Measurements from ENCODE around the gene ESPN. TPM values are rescaled to one million over a fixed set of nuclear protein-coding genes. Genes with fewer than 3 reads are reported as not detected.

The ESPN gene
- polyA plus RNA-seq, 1 donor (not counting 4 experiments of a cell fraction or from before 2014, with no cell fraction given) = 0.47 TPM

DNA sequence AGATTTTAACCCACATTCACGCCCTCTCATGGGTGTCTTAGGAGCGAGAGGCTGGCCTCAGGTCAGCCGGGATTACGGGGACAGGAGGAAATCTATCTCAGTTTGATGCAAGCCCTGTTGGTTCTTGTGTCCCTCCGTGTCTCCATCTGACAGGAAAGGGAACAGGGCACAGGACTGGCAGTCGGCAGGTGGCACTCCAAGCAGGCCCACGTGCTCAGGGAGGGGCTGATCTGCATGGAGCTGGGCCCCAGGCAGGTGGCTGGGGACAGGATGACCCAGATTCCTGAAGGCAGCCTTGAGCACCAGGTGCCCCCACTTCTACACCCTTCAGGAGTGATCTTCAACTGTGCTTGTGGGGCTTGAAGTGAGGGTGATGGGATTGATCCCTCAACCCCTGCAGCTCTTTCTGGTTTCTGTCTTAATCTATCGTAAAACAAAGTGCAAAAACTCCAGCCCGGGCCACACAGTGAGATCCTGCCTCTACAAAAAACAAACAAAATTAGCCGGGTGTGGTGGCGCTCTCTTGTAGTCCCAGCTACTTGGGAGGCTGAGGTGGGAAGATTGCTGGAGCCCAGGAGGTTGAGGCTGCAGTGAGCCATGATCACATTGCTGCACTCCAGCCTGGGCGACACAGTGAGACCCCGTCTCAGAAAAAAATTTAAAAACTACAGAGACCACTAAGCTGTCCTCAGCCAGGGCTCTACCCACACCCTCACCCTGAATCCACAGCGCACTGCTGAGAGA lies 58.6 kb downstream of the ESPN start:
- peaks cover 10 to 26% of the 10 kb centered on the region in 2 experiments for H3K36me3 ChIP-seq (ENCODE audit: control insufficient read depth in 2 of 2, extremely low read depth in 1 of 2, insufficient read depth in 2 of 2, low read length in 2 of 2)
- TF ChIP-seq, protein P1, sequence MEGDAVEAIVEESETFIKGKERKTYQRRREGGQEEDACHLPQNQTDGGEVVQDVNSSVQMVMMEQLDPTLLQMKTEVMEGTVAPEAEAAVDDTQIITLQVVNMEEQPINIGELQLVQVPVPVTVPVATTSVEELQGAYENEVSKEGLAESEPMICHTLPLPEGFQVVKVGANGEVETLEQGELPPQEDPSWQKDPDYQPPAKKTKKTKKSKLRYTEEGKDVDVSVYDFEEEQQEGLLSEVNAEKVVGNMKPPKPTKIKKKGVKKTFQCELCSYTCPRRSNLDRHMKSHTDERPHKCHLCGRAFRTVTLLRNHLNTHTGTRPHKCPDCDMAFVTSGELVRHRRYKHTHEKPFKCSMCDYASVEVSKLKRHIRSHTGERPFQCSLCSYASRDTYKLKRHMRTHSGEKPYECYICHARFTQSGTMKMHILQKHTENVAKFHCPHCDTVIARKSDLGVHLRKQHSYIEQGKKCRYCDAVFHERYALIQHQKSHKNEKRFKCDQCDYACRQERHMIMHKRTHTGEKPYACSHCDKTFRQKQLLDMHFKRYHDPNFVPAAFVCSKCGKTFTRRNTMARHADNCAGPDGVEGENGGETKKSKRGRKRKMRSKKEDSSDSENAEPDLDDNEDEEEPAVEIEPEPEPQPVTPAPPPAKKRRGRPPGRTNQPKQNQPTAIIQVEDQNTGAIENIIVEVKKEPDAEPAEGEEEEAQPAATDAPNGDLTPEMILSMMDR (optimal IDR thresholded peaks at IDR 0.05 in 1 of 3, IDR thresholded peaks at IDR 0.05 in 1 of 3, conservative IDR thresholded peaks at IDR 0.05 in 1 of 3; ENCODE audit: extremely low read depth in 1 of 3, insufficient read depth in 2 of 3, low read length in 3 of 3) = no peak
- no peak for TF ChIP-seq EZH2 (IDR thresholded peaks at IDR 0.05; ENCODE audit: low read length)
- no peak overlapping the region for H3K4me3 ChIP-seq (ENCODE audit: control insufficient read depth in 2 of 3, extremely low read depth in 1 of 3, insufficient read depth in 2 of 3, low read depth in 1 of 3, low read length in 3 of 3)
- no peaks in the 10 kb centered on the region for H3K9me3 ChIP-seq (ENCODE audit: control insufficient read depth, low read depth, low read length)
- DNase-seq (ENCODE audit: low read depth, low spot score) (no peak), FAIRE-seq (no peak)
- H2AFZ ChIP-seq (ENCODE audit: control insufficient read depth, low read length) = no peak overlapping the region
- H3K27ac ChIP-seq (ENCODE audit: control insufficient read depth, insufficient read depth, low read length) = no peak overlapping the region
- H3K27me3 ChIP-seq (ENCODE audit: control insufficient read depth, extremely low read depth, insufficient read depth, low read length) = no peaks in the 10 kb centered on the region
- dilution Hi-C loops (cut with MboI; ENCODE audit: extremely low pct_ligation_motif_present, low sequenced_read_pairs) = no loop called here
- H3K9me1 ChIP-seq (ENCODE audit: control insufficient read depth, extremely low read depth, insufficient read depth, low read length) = no peaks in the 10 kb centered on the region
- H3K4me1 ChIP-seq (ENCODE audit: control insufficient read depth, extremely low read depth, insufficient read depth, low read length) = peaks cover 31% of the 10 kb centered on the region
- peaks cover 27% of the 10 kb centered on the region for H3K79me2 ChIP-seq (ENCODE audit: control insufficient read depth, insufficient read depth, low read length)
- no peak overlapping the region for H3K9ac ChIP-seq (ENCODE audit: control insufficient read depth, extremely low read depth, insufficient read depth, low read length)
- no peak overlapping the region for H3K4me2 ChIP-seq (ENCODE audit: control insufficient read depth, extremely low read depth, insufficient read depth, low read depth, low read length)
- no peaks in the 10 kb centered on the region for H4K20me1 ChIP-seq (ENCODE audit: control insufficient read depth, extremely low read depth, insufficient read depth, low read length)

DNA sequence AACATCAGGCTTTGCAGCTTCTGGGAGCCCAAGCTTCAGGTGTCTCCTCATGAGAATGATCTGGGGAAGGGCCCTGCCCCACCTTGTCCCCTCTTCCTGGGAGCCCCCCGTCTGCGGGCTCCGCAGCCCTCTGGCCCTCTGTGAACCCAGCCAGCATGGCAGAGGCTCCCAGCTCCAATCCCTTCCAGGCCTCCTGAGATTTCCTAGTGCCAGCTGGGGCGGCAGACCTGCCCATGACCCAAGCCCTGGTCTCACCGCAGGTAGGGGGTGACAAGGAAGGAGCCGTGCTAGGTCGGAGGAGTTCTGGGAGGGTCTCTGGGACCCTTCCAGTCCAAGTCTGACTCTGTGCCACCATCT lies 59.2 kb downstream of the ESPN start:
- no peak overlapping the region for H3K27ac ChIP-seq (ENCODE audit: control insufficient read depth, insufficient read depth, low read length)
- H4K20me1 ChIP-seq (ENCODE audit: control insufficient read depth, extremely low read depth, insufficient read depth, low read length) = no peaks in the 10 kb centered on the region
- H3K4me1 ChIP-seq (ENCODE audit: control insufficient read depth, extremely low read depth, insufficient read depth, low read length) = peaks cover 36% of the 10 kb centered on the region
- H3K4me3 ChIP-seq (ENCODE audit: control insufficient read depth in 2 of 3, extremely low read depth in 1 of 3, insufficient read depth in 2 of 3, low read depth in 1 of 3, low read length in 3 of 3) = no peak overlapping the region
- TF ChIP-seq EZH2 (IDR thresholded peaks at IDR 0.05; ENCODE audit: low read length) = no peak
- TF ChIP-seq, protein P1 (optimal IDR thresholded peaks at IDR 0.05 in 1 of 3, IDR thresholded peaks at IDR 0.05 in 1 of 3, conservative IDR thresholded peaks at IDR 0.05 in 1 of 3; ENCODE audit: extremely low read depth in 1 of 3, insufficient read depth in 2 of 3, low read length in 3 of 3) = no peak
- no peak overlapping the region for H2AFZ ChIP-seq (ENCODE audit: control insufficient read depth, low read length)
- peaks cover 10 to 29% of the 10 kb centered on the region in 2 experiments for H3K36me3 ChIP-seq (ENCODE audit: control insufficient read depth in 2 of 2, extremely low read depth in 1 of 2, insufficient read depth in 2 of 2, low read length in 2 of 2)
- peaks cover 30% of the 10 kb centered on the region for H3K79me2 ChIP-seq (ENCODE audit: control insufficient read depth, insufficient read depth, low read length)
- dilution Hi-C loops (cut with MboI; ENCODE audit: extremely low pct_ligation_motif_present, low sequenced_read_pairs) = no loop called here
- no peaks in the 10 kb centered on the region for H3K9me1 ChIP-seq (ENCODE audit: control insufficient read depth, extremely low read depth, insufficient read depth, low read length)
- no peak overlapping the region for H3K9ac ChIP-seq (ENCODE audit: control insufficient read depth, extremely low read depth, insufficient read depth, low read length)
- H3K9me3 ChIP-seq (ENCODE audit: control insufficient read depth, low read depth, low read length) = no peaks in the 10 kb centered on the region
- FAIRE-seq = no peak
- no peak for DNase-seq (ENCODE audit: low read depth, low spot score)
- no peaks in the 10 kb centered on the region for H3K27me3 ChIP-seq (ENCODE audit: control insufficient read depth, extremely low read depth, insufficient read depth, low read length)
- no peak overlapping the region for H3K4me2 ChIP-seq (ENCODE audit: control insufficient read depth, extremely low read depth, insufficient read depth, low read depth, low read length)
